Measurements from ENCODE around the gene RIOX2. TPM values are rescaled to one million over a fixed set of nuclear protein-coding genes. Genes with fewer than 3 reads are reported as not detected.

RIOX2 gene
- total and polyA plus RNA-seq, 2 of the 13 experiments (the other 11 are each of a cell fraction or from before 2014, with no cell fraction given) = 19.9 to 43.3 TPM

- TF ChIP-seq ARID5B (CRISPR knock-in tag; IDR thresholded peaks at IDR 0.05) (peak; percentile 43; the same call in 1 of the 2 replicates), MBD4 (IDR thresholded peaks at IDR 0.05; ENCODE audit: borderline replicate concordance, low read length) (no peak), POLR2A (IDR thresholded peaks at IDR 0.05; ENCODE audit: insufficient read depth in 1 of 2, low read depth in 2 of 2, low read length in 2 of 2) (peak; percentile 61 to 81; a peak in 3 of 4 replicates), HDAC2 (CRISPR knock-in tag; IDR thresholded peaks at IDR 0.05) (peak; percentile 36), SAP130 (CRISPR knock-in tag; IDR thresholded peaks at IDR 0.05; ENCODE audit: low read depth) (peak; percentile 87), SOX5 (CRISPR knock-in tag; IDR thresholded peaks at IDR 0.05; ENCODE audit: borderline replicate concordance) (no peak), ZNF3 (CRISPR knock-in tag; IDR thresholded peaks at IDR 0.05) (no peak), ZNF740 (CRISPR knock-in tag; IDR thresholded peaks at IDR 0.05) (0 out of 2 replicates have a peak, but pooled peaks have one; percentile 15), HOXA3 (CRISPR knock-in tag; IDR thresholded peaks at IDR 0.05) (peak; percentile 63), ZNF441 (CRISPR knock-in tag; IDR thresholded peaks at IDR 0.05; ENCODE audit: borderline replicate concordance) (0 out of 2 replicates have a peak, but pooled peaks have one; percentile 16), IKZF5 (CRISPR knock-in tag; IDR thresholded peaks at IDR 0.05) (peak; percentile 55), IRF9 (CRISPR knock-in tag; IDR thresholded peaks at IDR 0.05; ENCODE audit: borderline replicate concordance) (peak; percentile 67; the same call in 1 of the 2 replicates), FOXP4 (CRISPR knock-in tag; IDR thresholded peaks at IDR 0.05) (no peak), GZF1 (CRISPR knock-in tag; IDR thresholded peaks at IDR 0.05) (0 out of 2 replicates have a peak, but pooled peaks have one; percentile 33), ZNF512B (CRISPR knock-in tag; IDR thresholded peaks at IDR 0.05; ENCODE audit: borderline replicate concordance) (0 out of 2 replicates have a peak, but pooled peaks have one; percentile 42), GABPB1 (CRISPR knock-in tag; IDR thresholded peaks at IDR 0.05) (peak; percentile 66; the same call in 1 of the 2 replicates), KAT7 (CRISPR knock-in tag; IDR thresholded peaks at IDR 0.05; ENCODE audit: borderline replicate concordance) (peak; percentile 60)
Measured at GRCh38 chr3:97971679-97972567, at the start of gene RIOX2 (continued).

Data from HepG2 (cell line).